DOHH2 (cell line): ENCODE data around the gene CHRNB1.
A peak's percentile ranks its signal among the peaks of the same experiment; 100 is the strongest.

ENCODE experiments used
- H3F3A ChIP-seq: fragments of 200-600 bp; sonication (generic), shearing (Covaris generic); 2 replicates; pipeline ENCODE4 v1.6.0; 2016; ENCODE audit warnings: antibody characterized with exemption, mild to moderate bottlenecking; ENCODE audit not compliant: control insufficient read depth, insufficient read depth
- H3K27ac ChIP-seq: fragments of 200-600 bp; sonication (generic); 2 replicates; pipeline ENCODE4 v1.5.1; 2014; ENCODE audit warnings: low read depth, mild to moderate bottlenecking, low read length, moderate library complexity
- H3K27me3 ChIP-seq: fragments of 200-600 bp; sonication (generic); 2 replicates; pipeline ENCODE4 v1.6.1; 2014; ENCODE audit warnings: mild to moderate bottlenecking, low read length, mixed read lengths; ENCODE audit not compliant: control insufficient read depth
- H3K36me3 ChIP-seq: fragments of 200-600 bp; sonication (generic); 2 replicates; pipeline ENCODE4 v1.6.1; 2014; ENCODE audit warnings: mild to moderate bottlenecking, low read length, moderate library complexity, mixed read lengths; ENCODE audit not compliant: control insufficient read depth
- H3K4me1 ChIP-seq: fragments of 200-600 bp; sonication (generic); 2 replicates; pipeline ENCODE4 v1.6.1; 2014; ENCODE audit warnings: mild to moderate bottlenecking, low read length, mixed read lengths; ENCODE audit not compliant: control insufficient read depth
- H3K4me2 ChIP-seq: fragments of 200-600 bp; sonication (generic); 2 replicates; pipeline ENCODE4 v1.6.0; 2014; ENCODE audit warnings: mild to moderate bottlenecking, low read length, moderate library complexity
- H3K4me3 ChIP-seq: fragments of 200-600 bp; sonication (generic); 2 replicates; pipeline ENCODE4 v1.5.1; 2014; ENCODE audit warnings: mild to moderate bottlenecking, low read length, mixed read lengths
- H3K79me2 ChIP-seq: fragments of 200-600 bp; sonication (generic); 2 replicates; pipeline ENCODE4 v1.6.1; 2014; ENCODE audit warnings: mild to moderate bottlenecking, low read length, mixed read lengths; ENCODE audit not compliant: control insufficient read depth
- H3K9me2 ChIP-seq: fragments of 200-600 bp; sonication (generic); replicated peaks from 2 replicates; pipeline ENCODE4 v1.6.1; 2014; ENCODE audit warnings: mild to moderate bottlenecking, low read length, mixed read lengths; ENCODE audit not compliant: control insufficient read depth
- H3K9me3 ChIP-seq: fragments of 200-600 bp; sonication (generic); 2 replicates; pipeline ENCODE4 v1.6.1; 2014; ENCODE audit warnings: antibody characterized with exemption, low read length, mixed read lengths; ENCODE audit not compliant: control insufficient read depth, insufficient read depth
- H4K20me1 ChIP-seq: fragments of 200-600 bp; sonication (generic); 2 replicates; pipeline ENCODE4 v1.6.0; 2014; ENCODE audit warnings: low read depth, mild to moderate bottlenecking, antibody characterized with exemption, low read length, moderate library complexity; ENCODE audit not compliant: control insufficient read depth, insufficient read depth
- EZH2phosphoT487 ChIP-seq: fragments of 200-600 bp; sonication (generic); IDR thresholded peaks from 2 replicates; pipeline ENCODE4 v1.6.1; 2017; ENCODE audit warnings: borderline replicate concordance, mild to moderate bottlenecking, antibody characterized with exemption, low read length, moderate library complexity, mixed read lengths
- TF ChIP-seq, protein P1 (sequence below): fragments of 200-600 bp; sonication (generic); IDR thresholded peaks from one replicate; pipeline ENCODE4 v1.5.1; 2014; ENCODE audit warnings: antibody characterized with exemption, mild to moderate bottlenecking, low read depth, low read length; ENCODE audit not compliant: poor library complexity, severe bottlenecking

CHRNB1 gene

DNA sequence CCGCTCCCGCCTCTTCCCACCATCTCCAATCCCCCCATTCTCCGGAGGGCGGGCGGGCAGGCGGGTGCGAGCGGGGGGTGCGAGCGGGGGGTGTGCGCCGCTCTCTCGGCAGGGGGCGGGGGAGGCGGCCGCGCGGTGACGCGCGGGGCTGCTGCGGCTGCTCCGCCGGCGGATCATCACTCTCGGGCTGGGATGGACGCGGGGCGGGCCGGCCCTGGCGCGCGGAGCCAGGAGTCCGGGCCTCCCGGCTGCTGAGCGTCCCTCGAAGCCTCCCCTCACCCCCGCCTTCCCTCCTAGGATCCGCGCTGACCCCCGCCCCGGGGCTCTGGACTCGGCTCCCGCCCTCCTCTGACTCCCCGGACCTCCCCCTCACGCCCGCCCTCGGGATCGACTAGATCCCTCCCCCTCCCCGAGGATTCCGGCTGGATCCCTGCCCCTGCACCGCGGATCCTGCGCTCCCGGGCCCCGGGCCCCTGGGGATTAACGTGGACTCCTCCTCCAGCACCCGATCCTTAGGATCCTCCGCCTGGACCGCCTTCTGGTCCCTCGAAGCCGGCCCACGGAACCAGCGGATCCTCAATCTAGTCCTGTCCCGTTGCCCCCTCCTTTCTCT, 40.0 kb upstream of the CHRNB1 start:
- Histone ChIP-seq H3K79me2 (peaks cover 9% of the 10 kb centered on the region), H3F3A (0 out of 2 replicates have a peak, but pooled peaks cover 2% of the 10 kb centered on the region), H4K20me1 (no peaks in the 10 kb centered on the region), H3K4me3 (peak overlapping the region; percentile 73), H3K27ac (no peak overlapping the region), H3K27me3 (no peaks in the 10 kb centered on the region), H3K4me1 (peaks cover 11% of the 10 kb centered on the region), H3K9me2 (no peaks in the 10 kb centered on the region), H3K36me3 (peaks cover 4% of the 10 kb centered on the region; the same call in 1 of the 2 replicates), H3K4me2 (peak overlapping the region; percentile 89), H3K9me3 (no peaks in the 10 kb centered on the region)
- TF ChIP-seq EZH2phosphoT487 = no peak
- TF ChIP-seq, protein P1, sequence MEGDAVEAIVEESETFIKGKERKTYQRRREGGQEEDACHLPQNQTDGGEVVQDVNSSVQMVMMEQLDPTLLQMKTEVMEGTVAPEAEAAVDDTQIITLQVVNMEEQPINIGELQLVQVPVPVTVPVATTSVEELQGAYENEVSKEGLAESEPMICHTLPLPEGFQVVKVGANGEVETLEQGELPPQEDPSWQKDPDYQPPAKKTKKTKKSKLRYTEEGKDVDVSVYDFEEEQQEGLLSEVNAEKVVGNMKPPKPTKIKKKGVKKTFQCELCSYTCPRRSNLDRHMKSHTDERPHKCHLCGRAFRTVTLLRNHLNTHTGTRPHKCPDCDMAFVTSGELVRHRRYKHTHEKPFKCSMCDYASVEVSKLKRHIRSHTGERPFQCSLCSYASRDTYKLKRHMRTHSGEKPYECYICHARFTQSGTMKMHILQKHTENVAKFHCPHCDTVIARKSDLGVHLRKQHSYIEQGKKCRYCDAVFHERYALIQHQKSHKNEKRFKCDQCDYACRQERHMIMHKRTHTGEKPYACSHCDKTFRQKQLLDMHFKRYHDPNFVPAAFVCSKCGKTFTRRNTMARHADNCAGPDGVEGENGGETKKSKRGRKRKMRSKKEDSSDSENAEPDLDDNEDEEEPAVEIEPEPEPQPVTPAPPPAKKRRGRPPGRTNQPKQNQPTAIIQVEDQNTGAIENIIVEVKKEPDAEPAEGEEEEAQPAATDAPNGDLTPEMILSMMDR = no peak

DNA sequence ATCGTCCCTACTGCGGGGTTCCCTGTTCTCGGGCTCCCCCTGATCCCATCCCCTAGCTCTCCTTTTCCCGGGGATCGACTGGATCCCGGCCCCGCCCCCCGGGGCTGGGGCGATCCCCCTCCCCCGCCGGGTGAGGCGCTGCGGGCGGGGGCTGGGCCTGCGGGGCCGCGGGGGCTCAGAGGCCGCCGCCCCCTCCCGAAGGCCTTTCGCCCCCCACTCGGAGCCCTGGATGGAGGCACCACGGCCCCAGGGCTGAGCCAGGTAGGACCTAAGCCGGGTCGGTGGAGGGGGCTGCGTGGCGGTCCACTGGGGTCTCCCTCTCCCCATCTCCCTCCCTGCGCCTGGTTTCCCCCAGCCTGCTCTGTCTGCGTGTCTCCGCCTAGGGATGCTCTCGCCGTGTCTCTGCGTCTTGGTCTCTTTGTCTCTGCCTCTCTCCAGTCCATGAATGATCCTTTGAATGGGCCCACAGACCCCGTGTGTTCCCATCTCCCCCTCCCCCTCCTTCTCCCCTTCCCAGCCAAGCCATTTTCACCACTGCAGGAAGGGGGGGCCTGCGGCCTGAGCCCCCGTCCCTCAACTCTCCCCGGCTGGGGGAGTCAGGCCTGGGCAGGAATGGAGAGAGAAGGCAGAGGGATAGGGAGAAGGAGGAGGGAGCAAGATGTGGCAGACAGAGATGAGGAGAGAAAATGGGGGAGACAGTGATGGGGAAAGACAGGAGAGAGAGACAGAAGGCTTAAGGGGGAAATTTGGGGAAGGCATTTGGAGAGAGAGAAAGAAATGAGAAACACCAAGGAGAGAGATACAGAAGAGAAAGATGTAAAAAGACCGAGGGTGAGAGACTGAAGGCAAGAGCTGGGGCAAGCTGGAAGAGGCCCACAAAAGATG, 39.3 kb upstream of the CHRNB1 start:
- no peaks in the 10 kb centered on the region for H4K20me1 ChIP-seq
- no peaks in the 10 kb centered on the region for H3K9me2 ChIP-seq
- H3K79me2 ChIP-seq = peaks cover 9% of the 10 kb centered on the region
- peaks cover 11% of the 10 kb centered on the region for H3K4me1 ChIP-seq
- no peak overlapping the region for H3K27ac ChIP-seq
- 0 out of 2 replicates have a peak, but pooled peaks cover 2% of the 10 kb centered on the region for H3F3A ChIP-seq
- no peaks in the 10 kb centered on the region for H3K27me3 ChIP-seq
- TF ChIP-seq, protein P1 = no peak
- TF ChIP-seq EZH2phosphoT487 = no peak
- H3K9me3 ChIP-seq = no peaks in the 10 kb centered on the region
- H3K36me3 ChIP-seq = peaks cover 4% of the 10 kb centered on the region; the same call in 1 of the 2 replicates
- peak overlapping the region; percentile 89 for H3K4me2 ChIP-seq
- peak overlapping the region; percentile 73 for H3K4me3 ChIP-seq

DNA sequence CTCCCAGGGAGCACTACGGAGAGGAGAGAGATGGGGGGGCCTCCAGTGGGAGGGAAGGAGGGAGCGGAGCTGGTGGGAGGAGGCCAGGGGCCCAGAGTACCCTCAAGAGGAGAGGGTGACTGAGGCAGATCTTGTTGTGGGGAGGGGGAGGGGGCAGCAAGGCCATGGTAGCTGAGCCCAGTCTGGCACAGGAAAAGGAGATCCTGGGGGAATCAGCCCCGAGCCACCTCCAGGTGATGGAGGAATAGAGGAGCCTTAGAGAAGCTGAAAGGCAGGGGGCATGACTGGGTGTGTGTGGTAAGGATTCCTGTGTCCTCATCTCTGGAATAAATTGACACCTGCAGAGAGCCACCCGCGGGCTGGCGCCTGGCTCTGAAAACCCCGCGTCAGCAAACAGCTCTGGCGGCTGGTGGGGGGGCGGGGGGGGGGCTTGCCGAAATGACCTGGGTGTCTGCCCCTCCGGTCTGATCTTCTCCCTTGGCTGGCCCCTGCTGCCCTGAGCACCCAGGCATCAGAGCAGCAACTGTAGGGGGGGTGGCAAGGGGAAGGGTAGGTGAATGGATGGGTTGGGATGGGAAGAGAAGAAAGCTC, 38.5 kb upstream of the CHRNB1 start:
- H4K20me1 ChIP-seq = no peaks in the 10 kb centered on the region
- 0 out of 2 replicates have a peak, but pooled peaks cover 4% of the 10 kb centered on the region for H3K36me3 ChIP-seq
- H3K4me3 ChIP-seq = no peak overlapping the region
- H3K4me2 ChIP-seq = no peak overlapping the region
- no peak overlapping the region for H3K27ac ChIP-seq
- no peaks in the 10 kb centered on the region for H3K9me3 ChIP-seq
- H3K4me1 ChIP-seq = peaks cover 11% of the 10 kb centered on the region
- H3K27me3 ChIP-seq = no peaks in the 10 kb centered on the region
- H3K79me2 ChIP-seq = peaks cover 9% of the 10 kb centered on the region
- no peak for TF ChIP-seq EZH2phosphoT487
- TF ChIP-seq, protein P1 = no peak
- H3K9me2 ChIP-seq = no peaks in the 10 kb centered on the region
- 0 out of 2 replicates have a peak, but pooled peaks cover 2% of the 10 kb centered on the region for H3F3A ChIP-seq
